Keratinocyte (primary cell): ENCODE data around the gene DAPK1.

Source experiments
- EZH2 ChIP-seq: IDR thresholded peaks from one replicate; pipeline ENCODE4 v1.6.1; 2012; ENCODE audit warnings: inconsistent platforms, mild to moderate bottlenecking, low read length, moderate library complexity
- TF ChIP-seq, protein P1 (sequence below), 3 experiments: IDR thresholded peaks in 1 of 3; conservative IDR thresholded peaks in 1 of 3; optimal IDR thresholded peaks in 1 of 3; 2 replicates in 2 of 3; 3 replicates in 1 of 3; pipeline versions ENCODE3 to v1.5.1; 2011; ENCODE audit warnings: low read length in 3 of 3, mild to moderate bottlenecking in 3 of 3, moderate library complexity in 2 of 3, control low read depth in 1 of 3, inconsistent platforms in 1 of 3; ENCODE audit not compliant: insufficient read depth in 2 of 3; ENCODE audit errors: extremely low read depth in 1 of 3

DNA sequence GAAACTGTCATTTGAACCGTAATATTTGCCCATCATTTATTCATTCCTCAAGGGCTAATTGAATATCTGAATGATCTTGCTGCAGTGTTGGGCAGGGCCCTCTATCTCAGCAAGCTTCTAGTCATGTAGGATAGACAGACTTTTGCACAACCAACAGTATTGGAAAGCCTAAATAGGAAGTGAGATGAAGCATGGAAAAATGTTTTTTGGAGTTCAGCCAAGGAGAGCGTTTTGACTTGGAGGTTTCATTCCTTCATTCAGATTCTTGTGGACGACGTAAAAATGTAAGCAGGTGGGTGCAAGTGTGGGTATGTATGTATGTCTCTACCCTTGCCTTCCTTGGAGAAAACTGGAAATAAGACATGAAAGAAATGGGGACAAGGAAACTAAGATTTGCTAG, 15.5 kb downstream of the DAPK1 start:
- TF ChIP-seq EZH2 = no peak
- TF ChIP-seq, protein P1, sequence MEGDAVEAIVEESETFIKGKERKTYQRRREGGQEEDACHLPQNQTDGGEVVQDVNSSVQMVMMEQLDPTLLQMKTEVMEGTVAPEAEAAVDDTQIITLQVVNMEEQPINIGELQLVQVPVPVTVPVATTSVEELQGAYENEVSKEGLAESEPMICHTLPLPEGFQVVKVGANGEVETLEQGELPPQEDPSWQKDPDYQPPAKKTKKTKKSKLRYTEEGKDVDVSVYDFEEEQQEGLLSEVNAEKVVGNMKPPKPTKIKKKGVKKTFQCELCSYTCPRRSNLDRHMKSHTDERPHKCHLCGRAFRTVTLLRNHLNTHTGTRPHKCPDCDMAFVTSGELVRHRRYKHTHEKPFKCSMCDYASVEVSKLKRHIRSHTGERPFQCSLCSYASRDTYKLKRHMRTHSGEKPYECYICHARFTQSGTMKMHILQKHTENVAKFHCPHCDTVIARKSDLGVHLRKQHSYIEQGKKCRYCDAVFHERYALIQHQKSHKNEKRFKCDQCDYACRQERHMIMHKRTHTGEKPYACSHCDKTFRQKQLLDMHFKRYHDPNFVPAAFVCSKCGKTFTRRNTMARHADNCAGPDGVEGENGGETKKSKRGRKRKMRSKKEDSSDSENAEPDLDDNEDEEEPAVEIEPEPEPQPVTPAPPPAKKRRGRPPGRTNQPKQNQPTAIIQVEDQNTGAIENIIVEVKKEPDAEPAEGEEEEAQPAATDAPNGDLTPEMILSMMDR (optimal IDR thresholded peaks at IDR 0.05 in 1 of 3, IDR thresholded peaks at IDR 0.05 in 1 of 3, conservative IDR thresholded peaks at IDR 0.05 in 1 of 3; ENCODE audit: extremely low read depth in 1 of 3, insufficient read depth in 2 of 3, low read length in 3 of 3) = no peak
